GM12874 (cell line): ENCODE data around the gene PRPSAP1.

ENCODE experiments used
- CTCF ChIP-seq: IDR thresholded peaks from 2 replicates; pipeline ENCODE4 v1.5.1; 2011; ENCODE audit warnings: low read depth, mild to moderate bottlenecking, control low read depth, low read length, moderate library complexity; ENCODE audit not compliant: insufficient read depth

The PRPSAP1 gene

GRCh38 chr17:76381633-76382350 lies 28.1 kb upstream of the PRPSAP1 start:
- no peak for TF ChIP-seq CTCF

GRCh38 chr17:76379646-76380376 lies 26.1 kb upstream of the PRPSAP1 start:
- no peak for TF ChIP-seq CTCF

GRCh38 chr17:76379275-76379641 lies 25.5 kb upstream of the PRPSAP1 start:
- TF ChIP-seq CTCF, result no peak

GRCh38 chr17:76378548-76379274 lies 25.0 kb upstream of the PRPSAP1 start:
- TF ChIP-seq CTCF, result no peak

- no peak for TF ChIP-seq CTCF
Observed at GRCh38 chr17:76376318-76377133, 22.8 kb upstream of the PRPSAP1 start.

GRCh38 chr17:76371656-76372628 lies 18.2 kb upstream of the PRPSAP1 start:
- TF ChIP-seq CTCF, result no peak
